Mesodermal cell (in vitro differentiated cells): ENCODE results near the gene LRRC23.

Experiments used
- H3K27ac ChIP-seq: 2 replicates; pipeline ENCODE4 v1.7.0; 2013; ENCODE audit warnings: mild to moderate bottlenecking, low read depth, low read length, moderate library complexity; ENCODE audit not compliant: severe bottlenecking
- H3K36me3 ChIP-seq: 2 replicates; pipeline ENCODE4 v1.7.1; 2013; ENCODE audit warnings: mild to moderate bottlenecking, low read length, moderate library complexity; ENCODE audit not compliant: control insufficient read depth, insufficient read depth
- H3K4me1 ChIP-seq: one replicate; pipeline ENCODE4 v1.7.1; 2013; ENCODE audit warnings: mild to moderate bottlenecking, low read length; ENCODE audit not compliant: insufficient read depth, control insufficient read depth, poor library complexity, severe bottlenecking
- H3K4me3 ChIP-seq: 2 replicates; pipeline ENCODE4 v1.7.0; 2013; ENCODE audit warnings: low read length, control low read depth, mild to moderate bottlenecking; ENCODE audit not compliant: insufficient read depth, poor library complexity, severe bottlenecking; ENCODE audit errors: extremely low read depth
- H3K9me3 ChIP-seq: 2 replicates; pipeline ENCODE4 v1.7.1; 2013; ENCODE audit warnings: mild to moderate bottlenecking, low read length, moderate library complexity; ENCODE audit not compliant: control insufficient read depth
- WGBS, 2 experiments: methylation state at CpG; one replicate each; pipeline ENCODE4 v1.1.5; 2013; ENCODE audit warnings: missing lambda C conversion rate in 2 of 2; ENCODE audit not compliant: insufficient coverage in 2 of 2; 5-methylcytosine and 5-hydroxymethylcytosine counted together

Gene LRRC23

DNA sequence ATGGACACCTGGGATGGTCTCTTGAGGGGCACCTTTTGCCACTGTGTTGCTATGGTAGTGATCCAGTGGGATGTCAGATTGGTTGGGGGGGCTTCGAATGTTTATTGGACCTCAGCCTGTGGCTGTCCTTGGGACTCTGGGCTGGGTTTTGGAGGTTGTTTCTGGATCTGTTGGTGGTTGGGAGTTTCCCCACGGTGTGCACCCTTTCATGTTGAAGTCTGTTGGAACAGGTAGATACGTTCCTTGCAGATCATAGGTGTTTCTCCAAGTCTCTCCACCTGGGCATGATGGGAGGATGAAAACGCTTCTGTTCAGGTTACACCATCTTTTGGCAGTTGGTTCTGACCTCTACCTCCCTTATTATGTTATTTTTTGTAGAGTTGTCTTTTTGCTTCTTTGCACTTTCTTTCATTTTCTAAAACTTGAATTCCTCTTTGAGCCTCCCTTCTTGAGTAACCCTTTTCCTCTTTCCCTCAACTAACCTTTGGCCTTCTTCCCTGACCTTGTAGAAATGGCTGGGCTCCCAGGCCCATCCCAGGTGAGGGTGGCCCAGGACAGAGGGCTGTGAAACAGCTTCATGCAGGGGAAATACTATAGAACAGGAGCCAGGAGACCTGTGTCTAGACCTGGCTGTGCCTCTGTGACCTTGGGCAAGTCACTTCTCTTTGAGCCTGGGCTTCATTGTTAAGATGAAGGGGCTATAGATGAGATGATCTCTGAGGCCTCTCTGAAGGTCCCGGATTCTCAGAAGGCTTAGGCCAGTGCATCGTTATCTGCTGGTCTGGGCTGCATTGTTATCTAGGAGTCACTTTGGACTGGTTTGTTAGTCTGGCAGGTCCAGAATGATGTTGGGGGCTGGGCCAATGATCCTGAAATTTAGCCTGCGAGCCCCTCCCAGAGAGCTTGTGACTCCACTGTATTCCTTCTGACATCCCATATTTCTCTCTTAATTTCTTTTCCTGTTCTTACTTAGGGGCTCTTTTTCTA, 25.1 kb downstream of the LRRC23 start:
- Histone ChIP-seq H3K27ac (no peak overlapping the region), H3K9me3 (no peaks in the 10 kb centered on the region), H3K36me3 (peaks cover 42% of the 10 kb centered on the region), H3K4me1 (peaks cover 40% of the 10 kb centered on the region), H3K4me3 (peak overlapping the region; percentile 90)
- 74 to 83% methylated on average over 5 of the region's 7 CpGs for WGBS, 2 experiments

GRCh38 chr12:6932766-6933165, 28.1 kb downstream of the LRRC23 start:
- H3K9me3 ChIP-seq, result no peaks in the 10 kb centered on the region
- WGBS, 2 experiments, result 100% methylated on average over 1 of the region's 1 CpG; no CpG with 5 or more reads in 1 of the 2 experiments
- H3K27ac ChIP-seq, result no peak overlapping the region
- no peak overlapping the region for H3K4me3 ChIP-seq
- H3K36me3 ChIP-seq, result peaks cover 69% of the 10 kb centered on the region
- H3K4me1 ChIP-seq, result peaks cover 23% of the 10 kb centered on the region

- 91 to 93% methylated on average over 4 to 5 of the region's 8 CpGs for WGBS, 2 experiments
- peaks cover 78% of the 10 kb centered on the region for H3K36me3 ChIP-seq
- no peaks in the 10 kb centered on the region for H3K9me3 ChIP-seq
- no peak overlapping the region for H3K27ac ChIP-seq
- peaks cover 23% of the 10 kb centered on the region for H3K4me1 ChIP-seq
- H3K4me3 ChIP-seq, result no peak overlapping the region
These were observed 29.5 kb downstream of the LRRC23 start for GRCh38 chr12:6934110-6934509.

- H3K4me3 ChIP-seq, result no peak overlapping the region
- no peak overlapping the region for H3K27ac ChIP-seq
- peaks cover 82% of the 10 kb centered on the region for H3K36me3 ChIP-seq
- H3K4me1 ChIP-seq, result peaks cover 11% of the 10 kb centered on the region
- no peaks in the 10 kb centered on the region for H3K9me3 ChIP-seq
- 90 to 97% methylated on average over 5 to 6 of the region's 14 CpGs for WGBS, 2 experiments
These were observed 31.0 kb downstream of the LRRC23 start for GRCh38 chr12:6935371-6936193.

GRCh38 chr12:6936194-6936635, 31.6 kb downstream of the LRRC23 start:
- Histone ChIP-seq H3K9me3 (no peaks in the 10 kb centered on the region), H3K27ac (no peak overlapping the region), H3K36me3 (peaks cover 87% of the 10 kb centered on the region), H3K4me3 (no peak overlapping the region), H3K4me1 (peaks cover 6% of the 10 kb centered on the region)
- 96 to 100% methylated on average over 3 of the region's 3 CpGs for WGBS, 2 experiments

DNA sequence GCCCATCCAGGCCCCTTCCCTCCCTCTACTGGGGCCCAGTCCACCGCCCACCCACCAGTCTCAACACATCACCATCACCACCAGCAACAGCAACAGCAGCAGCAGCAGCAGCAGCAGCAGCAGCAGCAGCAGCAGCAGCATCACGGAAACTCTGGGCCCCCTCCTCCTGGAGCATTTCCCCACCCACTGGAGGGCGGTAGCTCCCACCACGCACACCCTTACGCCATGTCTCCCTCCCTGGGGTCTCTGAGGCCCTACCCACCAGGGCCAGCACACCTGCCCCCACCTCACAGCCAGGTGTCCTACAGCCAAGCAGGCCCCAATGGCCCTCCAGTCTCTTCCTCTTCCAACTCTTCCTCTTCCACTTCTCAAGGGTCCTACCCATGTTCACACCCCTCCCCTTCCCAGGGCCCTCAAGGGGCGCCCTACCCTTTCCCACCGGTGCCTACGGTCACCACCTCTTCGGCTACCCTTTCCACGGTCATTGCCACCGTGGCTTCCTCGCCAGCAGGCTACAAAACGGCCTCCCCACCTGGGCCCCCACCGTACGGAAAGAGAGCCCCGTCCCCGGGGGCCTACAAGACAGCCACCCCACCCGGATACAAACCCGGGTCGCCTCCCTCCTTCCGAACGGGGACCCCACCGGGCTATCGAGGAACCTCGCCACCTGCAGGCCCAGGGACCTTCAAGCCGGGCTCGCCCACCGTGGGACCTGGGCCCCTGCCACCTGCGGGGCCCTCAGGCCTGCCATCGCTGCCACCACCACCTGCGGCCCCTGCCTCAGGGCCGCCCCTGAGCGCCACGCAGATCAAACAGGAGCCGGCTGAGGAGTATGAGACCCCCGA, 32.2 kb downstream of the LRRC23 start:
- WGBS, 2 experiments, result 86 to 91% methylated on average over 27 to 36 of the region's 36 CpGs
- Histone ChIP-seq H3K4me1 (peaks cover 10% of the 10 kb centered on the region), H3K27ac (peak overlapping the region; percentile 91), H3K36me3 (peaks cover 89% of the 10 kb centered on the region), H3K9me3 (no peaks in the 10 kb centered on the region), H3K4me3 (peak overlapping the region; percentile 38)

- peaks cover 86% of the 10 kb centered on the region for H3K36me3 ChIP-seq
- no peaks in the 10 kb centered on the region for H3K9me3 ChIP-seq
- H3K27ac ChIP-seq, result peak overlapping the region; percentile 91
- WGBS, 2 experiments, result 10 to 11% methylated on average over 48 to 72 of the region's 80 CpGs
- H3K4me1 ChIP-seq, result peaks cover 18% of the 10 kb centered on the region
- peak overlapping the region; percentile 38 for H3K4me3 ChIP-seq
These were observed 33.1 kb downstream of the LRRC23 start for GRCh38 chr12:6937481-6938352.

GRCh38 chr12:6938353-6939190, 34.0 kb downstream of the LRRC23 start:
- Histone ChIP-seq H3K4me3 (peak overlapping the region; percentile 38), H3K9me3 (no peaks in the 10 kb centered on the region), H3K27ac (peak overlapping the region; percentile 72), H3K36me3 (peaks cover 77% of the 10 kb centered on the region), H3K4me1 (peaks cover 24% of the 10 kb centered on the region)
- WGBS, 2 experiments, result 93 to 94% methylated on average over 20 to 30 of the region's 32 CpGs

- H3K36me3 ChIP-seq, result peaks cover 71% of the 10 kb centered on the region
- WGBS, 2 experiments, result 93 to 98% methylated on average over 2 of the region's 2 CpGs
- no peak overlapping the region for H3K4me3 ChIP-seq
- H3K9me3 ChIP-seq, result no peaks in the 10 kb centered on the region
- peaks cover 22% of the 10 kb centered on the region for H3K4me1 ChIP-seq
- no peak overlapping the region for H3K27ac ChIP-seq
These were observed 34.5 kb downstream of the LRRC23 start for GRCh38 chr12:6939191-6939540.
